ENCODE measurements around the gene GMDS.

- TF ChIP-seq CTCF (IDR thresholded peaks at IDR 0.05; ENCODE audit: extremely low read depth in 1 of 2, insufficient read depth in 1 of 2, low read depth in 1 of 2, low read length in 2 of 2) (no peak), POLR2AphosphoS5 (IDR thresholded peaks at IDR 0.05; ENCODE audit: insufficient read depth, low read depth, low read length) (no peak), POLR2A (IDR thresholded peaks at IDR 0.05; ENCODE audit: low read depth, low read length) (no peak), EZH2 (IDR thresholded peaks at IDR 0.05; ENCODE audit: borderline replicate concordance, low read depth, low read length, severe bottlenecking) (no peak), JUN (IDR thresholded peaks at IDR 0.05; ENCODE audit: borderline replicate concordance, insufficient read depth, insufficient read length, low read depth) (no peak), MAX (IDR thresholded peaks at IDR 0.05; ENCODE audit: insufficient read depth, insufficient read length) (no peak)
Measured at GRCh38 chr6:1610497-1611321, 634.7 kb downstream of the GMDS start.

Data from endothelial cell of umbilical vein (primary cell).